Right atrium auricular region (tissue), 2 donors: ENCODE data around the gene HSPB7. TPM values are rescaled to one million over a fixed set of nuclear protein-coding genes. Genes with fewer than 3 reads are reported as not detected.
A peak's percentile ranks its signal among the peaks of the same experiment; 100 is the strongest.
"Not testable (repeated sequence)": the region's sequence is repeated elsewhere in the genome, so short reads cannot be mapped to it uniquely, and the experiment has no call there.

Experiments used
- DNase-seq: peaks from one replicate; pipeline ENCODE4 v3.0.0-alpha.2; 2019; ENCODE audit warnings: low spot score
- H3K27ac ChIP-seq, 2 donors: fragments of 200-600 bp; sonication (generic); 1 replicate in 1 of 2; 2 replicates in 1 of 2; pipeline ENCODE4 v1.5.1; 2016 to 2019
- H3K27me3 ChIP-seq, 2 donors: fragments of 200-600 bp; sonication (generic); one replicate each; pipeline versions ENCODE4 v1.5.1 to v1.6.0; 2017 to 2019
- H3K36me3 ChIP-seq: fragments of 200-600 bp; sonication (generic); one replicate; pipeline ENCODE4 v1.5.1; 2016
- H3K4me1 ChIP-seq, 2 donors: fragments of 200-600 bp; sonication (generic); one replicate each; pipeline versions ENCODE4 v1.5.1 to v1.6.0; 2017 to 2019
- H3K4me3 ChIP-seq, 2 donors: fragments of 200-600 bp; sonication (generic); 1 replicate in 1 of 2; 2 replicates in 1 of 2; pipeline ENCODE4 v1.5.1; 2017 to 2019; ENCODE audit warnings: mild to moderate bottlenecking in 1 of 2, moderate library complexity in 1 of 2
- H3K9me3 ChIP-seq, 2 donors: fragments of 200-600 bp; sonication (generic); one replicate each; pipeline ENCODE4 v1.5.1; 2019
- total RNA-seq, 2 donors: library from RNA; depleted of rRNA; stranded (reverse); fragments of >200 nt; gene quantifications; one replicate each; pipeline ENCODE4 v1.1.0, GENCODE V29; 2016
- TF ChIP-seq, protein P1 (sequence below), 2 donors: fragments of 200-600 bp; sonication (generic); IDR thresholded peaks; one replicate each; pipeline ENCODE4 v1.5.1; 2019; ENCODE audit warnings: antibody characterized with exemption in 2 of 2

The HSPB7 gene
- total RNA-seq, 2 donors from 2014 or later: 1,082 to 1,229 TPM

- Histone ChIP-seq H3K9me3 (no peaks in the 10 kb centered on the region), H3K4me1 (no peaks in the 10 kb centered on the region), H3K36me3 (no peaks in the 10 kb centered on the region), H3K27ac (no peak overlapping the region), H3K4me3 (no peak overlapping the region), H3K27me3 (no peaks in the 10 kb centered on the region)
- TF ChIP-seq, protein P1, sequence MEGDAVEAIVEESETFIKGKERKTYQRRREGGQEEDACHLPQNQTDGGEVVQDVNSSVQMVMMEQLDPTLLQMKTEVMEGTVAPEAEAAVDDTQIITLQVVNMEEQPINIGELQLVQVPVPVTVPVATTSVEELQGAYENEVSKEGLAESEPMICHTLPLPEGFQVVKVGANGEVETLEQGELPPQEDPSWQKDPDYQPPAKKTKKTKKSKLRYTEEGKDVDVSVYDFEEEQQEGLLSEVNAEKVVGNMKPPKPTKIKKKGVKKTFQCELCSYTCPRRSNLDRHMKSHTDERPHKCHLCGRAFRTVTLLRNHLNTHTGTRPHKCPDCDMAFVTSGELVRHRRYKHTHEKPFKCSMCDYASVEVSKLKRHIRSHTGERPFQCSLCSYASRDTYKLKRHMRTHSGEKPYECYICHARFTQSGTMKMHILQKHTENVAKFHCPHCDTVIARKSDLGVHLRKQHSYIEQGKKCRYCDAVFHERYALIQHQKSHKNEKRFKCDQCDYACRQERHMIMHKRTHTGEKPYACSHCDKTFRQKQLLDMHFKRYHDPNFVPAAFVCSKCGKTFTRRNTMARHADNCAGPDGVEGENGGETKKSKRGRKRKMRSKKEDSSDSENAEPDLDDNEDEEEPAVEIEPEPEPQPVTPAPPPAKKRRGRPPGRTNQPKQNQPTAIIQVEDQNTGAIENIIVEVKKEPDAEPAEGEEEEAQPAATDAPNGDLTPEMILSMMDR (IDR thresholded peaks at IDR 0.05): no peak
- DNase-seq: no peak
Observed at GRCh38 chr1:15985611-15986297, 32.1 kb downstream of the HSPB7 start.

DNA sequence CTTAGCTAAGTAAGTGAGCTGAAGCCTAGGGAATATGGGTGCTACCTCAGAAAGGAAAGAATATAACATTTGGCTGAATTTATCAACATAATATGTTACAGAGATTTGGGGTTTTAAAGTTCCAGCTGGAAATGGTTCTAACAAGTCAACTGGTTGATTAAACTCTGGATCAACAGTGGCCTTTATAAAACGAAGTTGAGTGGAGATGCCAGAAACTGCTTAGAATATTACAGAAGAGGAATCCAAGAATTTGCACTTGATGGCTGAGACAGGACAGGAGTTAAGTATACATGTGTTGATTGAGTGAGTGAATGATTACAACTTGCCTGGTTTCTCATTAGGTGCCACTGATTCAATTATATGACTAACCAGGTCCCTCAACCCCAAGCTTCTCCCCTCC, 34.6 kb downstream of the HSPB7 start:
- no peaks in the 10 kb centered on the region for H3K9me3 ChIP-seq
- no peak for DNase-seq
- no peak overlapping the region for H3K27ac ChIP-seq
- no peaks in the 10 kb centered on the region for H3K27me3 ChIP-seq
- H3K4me3 ChIP-seq: no peak overlapping the region
- H3K4me1 ChIP-seq: no peaks in the 10 kb centered on the region
- TF ChIP-seq, protein P1 (IDR thresholded peaks at IDR 0.05): no peak
- no peaks in the 10 kb centered on the region for H3K36me3 ChIP-seq

DNA sequence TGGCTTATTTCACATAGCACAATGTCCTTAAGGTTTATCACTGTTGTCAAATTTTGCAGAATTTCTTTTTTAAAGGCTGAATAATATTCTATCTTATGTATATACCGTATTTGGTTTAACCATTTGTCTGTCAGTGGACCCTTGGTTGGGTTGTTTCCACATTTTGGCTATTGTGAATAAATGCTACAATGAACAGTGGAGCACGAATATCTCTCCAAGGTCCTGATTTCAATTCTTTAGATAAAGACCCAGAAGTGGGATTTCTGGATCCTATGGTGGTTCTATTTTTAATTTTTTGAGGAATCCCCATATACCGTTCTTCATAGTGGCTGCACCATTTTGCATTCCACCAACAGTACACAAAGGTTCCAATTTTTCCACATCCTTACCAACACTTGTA, 36.2 kb downstream of the HSPB7 start:
- Histone ChIP-seq H3K4me3 (no peak overlapping the region), H3K27me3 (no peaks in the 10 kb centered on the region), H3K36me3 (no peaks in the 10 kb centered on the region), H3K27ac (no peak overlapping the region), H3K9me3 (no peaks in the 10 kb centered on the region), H3K4me1 (no peaks in the 10 kb centered on the region)
- no peak for DNase-seq
- TF ChIP-seq, protein P1 (IDR thresholded peaks at IDR 0.05): no peak

DNA sequence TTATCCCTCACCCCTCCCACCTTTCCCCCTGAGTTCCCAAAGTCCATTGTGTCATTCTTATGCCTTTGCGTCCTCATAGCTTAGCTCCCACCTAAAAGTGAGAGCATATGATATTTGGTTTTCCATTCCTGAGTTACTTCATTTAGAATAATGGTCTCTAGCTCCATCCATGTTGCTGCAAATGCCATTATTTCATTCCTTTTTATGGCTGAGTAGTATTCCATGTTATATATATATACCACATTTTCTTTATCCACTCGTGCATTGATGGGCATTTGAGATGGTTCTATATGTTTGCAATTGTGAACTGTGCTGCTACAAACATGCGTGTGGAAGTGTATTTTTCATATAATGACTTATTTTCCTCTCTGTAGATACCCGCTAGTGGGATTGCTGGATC, 39.9 kb downstream of the HSPB7 start:
- H3K27ac ChIP-seq, H3K27me3 ChIP-seq, H3K36me3 ChIP-seq, DNase-seq, H3K4me3 ChIP-seq, H3K9me3 ChIP-seq: not testable (repeated sequence)
- H3K4me1 ChIP-seq: peaks cover 0 to 17% of the 10 kb centered on the region in 2 donors

- Histone ChIP-seq H3K9me3 (no peaks in the 10 kb centered on the region), H3K4me3 (peak within 1 kb of the TSS; percentile 93 to 95), H3K36me3 (peaks cover 14% of the 10 kb centered on the region), H3K4me1 (peaks cover 0 to 17% of the 10 kb centered on the region in 2 donors), H3K27ac (peak within 1 kb of the TSS; percentile 84 to 88), H3K27me3 (no peaks in the 10 kb centered on the region)
- TF ChIP-seq, protein P1 (IDR thresholded peaks at IDR 0.05): peak in 1 of 2 donors; percentile 6
- peak; percentile 92 for DNase-seq
Observed at GRCh38 chr1:15975805-15976680, 41.8 kb downstream of the HSPB7 start, which contains the start of gene ZBTB17. TSS of gene ZBTB17 (minus strand) at chr1:15976101. CDS start at chr1:15948495, 27,606 bp downstream.

DNA sequence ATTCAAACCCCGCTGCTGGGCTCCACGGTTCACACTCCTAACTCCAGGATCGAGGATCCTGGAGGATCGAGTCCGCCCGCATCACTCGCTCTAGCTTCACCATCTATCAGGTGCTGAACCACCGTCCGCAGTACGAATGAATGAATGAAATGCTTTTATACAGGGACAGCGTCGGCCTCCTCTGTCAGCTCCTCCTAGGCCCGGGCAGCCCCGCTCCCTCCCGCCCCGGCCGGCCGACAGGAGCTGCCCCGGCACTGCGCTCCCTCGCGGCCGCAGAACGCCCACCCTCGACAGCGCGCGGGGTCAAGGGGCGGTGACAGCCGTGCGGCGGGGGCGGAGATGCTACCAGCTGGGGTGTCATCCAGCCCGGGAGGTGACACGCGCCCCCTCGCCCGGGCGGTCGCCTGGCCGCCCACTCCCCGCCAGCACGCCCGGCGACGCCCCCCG, 42.5 kb downstream of the HSPB7 start:
- H3K9me3 ChIP-seq: no peaks in the 10 kb centered on the region
- no peaks in the 10 kb centered on the region for H3K27me3 ChIP-seq
- peak overlapping the region; percentile 93 to 95 for H3K4me3 ChIP-seq
- peaks cover 0 to 17% of the 10 kb centered on the region in 2 donors for H3K4me1 ChIP-seq
- no peak for DNase-seq
- TF ChIP-seq, protein P1 (IDR thresholded peaks at IDR 0.05): peak in 1 of 2 donors; percentile 26
- peaks cover 14% of the 10 kb centered on the region for H3K36me3 ChIP-seq
- H3K27ac ChIP-seq: peak overlapping the region; percentile 84 to 88
